Loucy (cell line): ENCODE data around the gene ZNF835.
"Not testable (repeated sequence)": the region's sequence is repeated elsewhere in the genome, so short reads cannot be mapped to it uniquely, and the experiment has no call there.

Experiments used
- H2AFZ ChIP-seq: fragments of 200-600 bp; sonication (generic); 2 replicates; pipeline ENCODE4 v1.6.0; 2016; ENCODE audit warnings: antibody characterized with exemption, mild to moderate bottlenecking, low read length, moderate library complexity
- H3F3A ChIP-seq: fragments of 200-600 bp; 2 replicates; pipeline ENCODE4 v1.6.0; 2016; ENCODE audit warnings: antibody characterized with exemption, low read depth, mild to moderate bottlenecking
- H3K27me3 ChIP-seq: fragments of 200-600 bp; sonication (generic); 2 replicates; pipeline ENCODE4 v1.6.1; 2014; ENCODE audit warnings: low read length, mild to moderate bottlenecking; ENCODE audit not compliant: insufficient read depth, poor library complexity, severe bottlenecking
- H3K36me3 ChIP-seq: fragments of 200-600 bp; sonication (generic); 2 replicates; pipeline ENCODE4 v1.6.1; 2016; ENCODE audit warnings: low read length; ENCODE audit not compliant: insufficient read depth
- H3K4me1 ChIP-seq: fragments of 200-600 bp; sonication (generic); 2 replicates; pipeline ENCODE4 v1.5.1; 2014; ENCODE audit warnings: low read length, mild to moderate bottlenecking; ENCODE audit not compliant: insufficient read depth, poor library complexity, severe bottlenecking
- H3K4me2 ChIP-seq: fragments of 200-600 bp; sonication (generic); 2 replicates; pipeline ENCODE4 v1.6.0; 2014; ENCODE audit warnings: antibody characterized with exemption, low read length, low read depth, mild to moderate bottlenecking; ENCODE audit not compliant: poor library complexity, severe bottlenecking
- H3K4me3 ChIP-seq: fragments of 200-600 bp; sonication (generic); 2 replicates; pipeline ENCODE4 v1.5.1; 2014; ENCODE audit warnings: low read length, mild to moderate bottlenecking, mixed read lengths; ENCODE audit not compliant: poor library complexity, severe bottlenecking
- H3K79me2 ChIP-seq: fragments of 200-600 bp; sonication (generic); 2 replicates; pipeline ENCODE4 v1.6.1; 2014; ENCODE audit warnings: low read length; ENCODE audit not compliant: insufficient read depth
- H3K9ac ChIP-seq: fragments of 200-600 bp; sonication (generic); 2 replicates; pipeline ENCODE4 v1.6.0; 2014; ENCODE audit warnings: mild to moderate bottlenecking, low read depth, low read length, moderate library complexity; ENCODE audit not compliant: poor library complexity, severe bottlenecking
- H3K9me2 ChIP-seq: fragments of 200-600 bp; sonication (generic); replicated peaks from 2 replicates; pipeline ENCODE4 v1.6.1; 2016; ENCODE audit warnings: low read depth, low read length, mixed read lengths
- H3K9me3 ChIP-seq: fragments of 200-600 bp; sonication (generic); 2 replicates; pipeline ENCODE4 v1.6.1; 2014; ENCODE audit warnings: mild to moderate bottlenecking, antibody characterized with exemption, low read length, low read depth; ENCODE audit not compliant: insufficient read depth
- H4K20me1 ChIP-seq: fragments of 200-600 bp; sonication (generic); 2 replicates; pipeline ENCODE4 v1.6.0; 2014; ENCODE audit warnings: antibody characterized with exemption, low read length, mild to moderate bottlenecking; ENCODE audit not compliant: insufficient read depth, poor library complexity, severe bottlenecking
- EZH2phosphoT487 ChIP-seq: fragments of 200-600 bp; IDR thresholded peaks from 2 replicates; pipeline ENCODE4 v1.6.1; 2018; ENCODE audit warnings: antibody characterized with exemption, mild to moderate bottlenecking, moderate library complexity, borderline replicate concordance
- TF ChIP-seq, protein P1 (sequence below): fragments of 200-600 bp; sonication (generic); conservative IDR thresholded peaks from 2 replicates; pipeline ENCODE4 v1.5.1; 2014; ENCODE audit warnings: mild to moderate bottlenecking, antibody characterized with exemption, low read length

The ZNF835 gene

DNA sequence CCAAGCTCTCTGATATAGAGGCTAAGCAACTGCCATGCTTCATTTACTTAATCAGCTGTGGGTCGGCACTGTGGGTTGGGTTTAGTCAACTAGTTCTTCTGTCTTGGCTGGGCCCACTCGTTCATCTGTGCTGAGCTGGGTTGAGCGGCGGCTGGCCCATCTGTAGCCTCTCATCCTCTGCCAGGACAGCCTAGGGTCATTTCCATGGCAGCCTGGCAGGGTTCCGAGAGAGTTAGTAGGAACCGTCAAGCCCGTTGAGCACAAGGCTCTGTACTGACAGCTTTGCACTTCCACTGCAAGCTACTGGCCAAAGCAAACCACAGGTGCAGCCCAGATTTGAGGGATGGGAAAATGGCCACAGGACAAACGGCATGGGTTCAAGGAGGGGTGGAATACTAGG lies 6.6 kb upstream of the ZNF835 start:
- Histone ChIP-seq H3K9me3 (peaks cover 11% of the 10 kb centered on the region; the same call in 1 of the 2 replicates), H3K9me2 (no peaks in the 10 kb centered on the region)

DNA sequence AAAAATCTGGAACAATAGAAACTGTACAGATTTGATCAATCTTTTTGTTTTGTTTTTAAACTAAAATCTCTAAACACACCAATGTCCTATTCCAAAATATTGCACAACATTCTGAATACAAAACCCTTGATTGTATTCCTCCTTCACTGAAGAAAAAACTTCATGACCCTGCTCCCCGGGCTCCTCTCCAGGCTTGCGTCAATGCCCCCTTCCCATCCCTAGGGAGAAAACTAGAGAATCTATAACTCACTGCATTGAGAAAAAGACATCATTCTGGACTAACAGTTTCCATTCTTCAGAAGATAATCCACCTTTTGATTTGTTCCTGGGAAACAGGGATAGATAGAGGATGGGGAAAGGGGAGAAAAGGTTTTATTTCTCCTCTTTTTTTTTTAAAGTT lies 1.1 kb upstream of the ZNF835 start:
- H3K79me2 ChIP-seq, H3K4me3 ChIP-seq, H3K9ac ChIP-seq, H3K4me2 ChIP-seq, H3F3A ChIP-seq, H2AFZ ChIP-seq, H3K36me3 ChIP-seq, H3K9me2 ChIP-seq, H3K27me3 ChIP-seq, H4K20me1 ChIP-seq, H3K9me3 ChIP-seq, H3K4me1 ChIP-seq: not testable (repeated sequence)

More for the DNA sequence above, 6.6 kb upstream of the ZNF835 start:
- no peaks in the 10 kb centered on the region for H3F3A ChIP-seq
- no peak for TF ChIP-seq EZH2phosphoT487
- TF ChIP-seq, protein P1, sequence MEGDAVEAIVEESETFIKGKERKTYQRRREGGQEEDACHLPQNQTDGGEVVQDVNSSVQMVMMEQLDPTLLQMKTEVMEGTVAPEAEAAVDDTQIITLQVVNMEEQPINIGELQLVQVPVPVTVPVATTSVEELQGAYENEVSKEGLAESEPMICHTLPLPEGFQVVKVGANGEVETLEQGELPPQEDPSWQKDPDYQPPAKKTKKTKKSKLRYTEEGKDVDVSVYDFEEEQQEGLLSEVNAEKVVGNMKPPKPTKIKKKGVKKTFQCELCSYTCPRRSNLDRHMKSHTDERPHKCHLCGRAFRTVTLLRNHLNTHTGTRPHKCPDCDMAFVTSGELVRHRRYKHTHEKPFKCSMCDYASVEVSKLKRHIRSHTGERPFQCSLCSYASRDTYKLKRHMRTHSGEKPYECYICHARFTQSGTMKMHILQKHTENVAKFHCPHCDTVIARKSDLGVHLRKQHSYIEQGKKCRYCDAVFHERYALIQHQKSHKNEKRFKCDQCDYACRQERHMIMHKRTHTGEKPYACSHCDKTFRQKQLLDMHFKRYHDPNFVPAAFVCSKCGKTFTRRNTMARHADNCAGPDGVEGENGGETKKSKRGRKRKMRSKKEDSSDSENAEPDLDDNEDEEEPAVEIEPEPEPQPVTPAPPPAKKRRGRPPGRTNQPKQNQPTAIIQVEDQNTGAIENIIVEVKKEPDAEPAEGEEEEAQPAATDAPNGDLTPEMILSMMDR, result no peak
- H3K36me3 ChIP-seq, result no peaks in the 10 kb centered on the region
- no peak overlapping the region for H2AFZ ChIP-seq
- H3K4me2 ChIP-seq, result no peak overlapping the region
- H3K4me1 ChIP-seq, result no peaks in the 10 kb centered on the region
- H3K79me2 ChIP-seq, result no peaks in the 10 kb centered on the region
- H3K4me3 ChIP-seq, result no peak overlapping the region
- no peak overlapping the region for H3K9ac ChIP-seq
- H4K20me1 ChIP-seq, result no peaks in the 10 kb centered on the region
- no peaks in the 10 kb centered on the region for H3K27me3 ChIP-seq

DNA sequence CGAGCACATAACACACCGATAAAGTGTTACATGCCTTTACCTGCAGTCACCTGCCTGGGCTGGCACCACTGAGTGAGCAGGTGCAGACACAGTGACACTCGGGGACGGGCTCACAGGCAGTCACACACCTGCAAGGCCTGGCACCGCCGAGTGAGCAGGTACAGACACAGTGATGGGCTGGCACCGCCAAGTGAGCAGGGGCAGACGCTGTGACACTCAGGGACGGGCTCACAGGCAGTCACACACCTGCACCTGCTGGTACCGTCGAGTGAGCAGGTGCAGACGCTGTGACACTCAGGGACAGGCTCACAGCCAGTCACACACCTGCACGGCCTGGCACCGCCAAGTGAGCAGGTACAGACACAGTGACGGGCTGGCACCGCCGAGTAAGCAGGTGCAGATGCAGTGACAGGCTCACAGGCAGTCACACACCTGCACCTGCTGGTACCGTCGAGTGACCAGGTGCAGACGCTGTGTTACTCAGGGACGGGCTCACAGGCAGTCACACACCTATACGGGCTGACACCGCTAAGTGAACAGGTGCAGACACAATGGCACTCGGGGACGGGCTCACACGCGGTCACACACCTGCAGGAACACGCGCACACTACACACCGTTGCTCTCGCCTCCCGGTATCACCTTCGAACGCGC lies 470 bp downstream of the ZNF835 start:
- TF ChIP-seq EZH2phosphoT487, result no peak
- TF ChIP-seq, protein P1, result no peak
- no peak overlapping the region for H3K4me2 ChIP-seq
- no peaks in the 10 kb centered on the region for H3F3A ChIP-seq
- H3K36me3 ChIP-seq, result no peaks in the 10 kb centered on the region
- no peaks in the 10 kb centered on the region for H4K20me1 ChIP-seq
- no peaks in the 10 kb centered on the region for H3K4me1 ChIP-seq
- no peak overlapping the region for H2AFZ ChIP-seq
- H3K79me2 ChIP-seq, result no peaks in the 10 kb centered on the region
- no peak overlapping the region for H3K9ac ChIP-seq
- H3K4me3 ChIP-seq, result no peak overlapping the region
- peaks cover 9% of the 10 kb centered on the region; the same call in 1 of the 2 replicates for H3K9me3 ChIP-seq
- H3K9me2 ChIP-seq, result no peaks in the 10 kb centered on the region
- no peaks in the 10 kb centered on the region for H3K27me3 ChIP-seq

DNA sequence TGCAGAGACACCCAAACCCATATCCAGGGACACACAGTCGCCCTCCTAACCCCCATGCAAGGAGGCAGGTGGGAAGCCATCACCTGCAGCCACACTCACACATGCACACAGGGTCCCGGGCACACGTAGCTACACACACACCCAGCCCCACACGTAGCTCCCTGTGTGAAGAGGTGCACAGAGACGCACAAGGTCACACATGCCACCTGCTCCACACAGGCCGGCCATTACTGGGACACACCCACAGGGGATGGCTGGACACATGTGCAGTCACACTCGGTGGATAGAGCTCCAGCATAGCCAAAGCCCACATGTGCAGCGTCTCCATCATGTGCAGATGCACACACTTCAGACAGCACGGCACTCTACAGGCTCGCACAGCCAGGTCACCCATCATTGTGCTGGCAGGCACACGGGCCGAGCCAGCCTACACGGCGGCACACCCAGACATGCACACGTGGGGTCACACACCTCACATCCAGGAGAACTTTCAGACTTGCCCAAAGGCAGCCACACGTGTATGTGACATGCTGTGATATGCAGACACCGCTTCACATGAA lies 1.1 kb downstream of the ZNF835 start:
- no peaks in the 10 kb centered on the region for H3K79me2 ChIP-seq
- H3K9me3 ChIP-seq, result peaks cover 9% of the 10 kb centered on the region; the same call in 1 of the 2 replicates
- H2AFZ ChIP-seq, result no peak overlapping the region
- H3K9me2 ChIP-seq, result no peaks in the 10 kb centered on the region
- H3K27me3 ChIP-seq, result no peaks in the 10 kb centered on the region
- no peaks in the 10 kb centered on the region for H3K36me3 ChIP-seq
- H3F3A ChIP-seq, result no peaks in the 10 kb centered on the region
- no peaks in the 10 kb centered on the region for H3K4me1 ChIP-seq
- no peak for TF ChIP-seq EZH2phosphoT487
- TF ChIP-seq, protein P1, result no peak
- no peaks in the 10 kb centered on the region for H4K20me1 ChIP-seq
- no peak overlapping the region for H3K4me3 ChIP-seq
- H3K4me2 ChIP-seq, result no peak overlapping the region
- H3K9ac ChIP-seq, result no peak overlapping the region
